Body of pancreas (tissue), 4 donors: ENCODE results near the gene MUC5AC.

Experiments used
- POLR2A ChIP-seq, 3 donors: fragments of 450-650 bp; IDR thresholded peaks; one replicate each; pipeline ENCODE4 v1.6.1; 2016; ENCODE audit warnings: antibody characterized with exemption in 3 of 3, mild to moderate bottlenecking in 2 of 3
- TF ChIP-seq, protein P1 (sequence below), 7 experiments: fragments of 450-650 bp in 4 of 7; fragments of 200-600 bp in 3 of 7; sonication (generic) in 3 of 7; IDR thresholded peaks; one replicate each; pipeline ENCODE4 v1.5.1; 2016 to 2019; ENCODE audit warnings: antibody characterized with exemption in 7 of 7

DNA sequence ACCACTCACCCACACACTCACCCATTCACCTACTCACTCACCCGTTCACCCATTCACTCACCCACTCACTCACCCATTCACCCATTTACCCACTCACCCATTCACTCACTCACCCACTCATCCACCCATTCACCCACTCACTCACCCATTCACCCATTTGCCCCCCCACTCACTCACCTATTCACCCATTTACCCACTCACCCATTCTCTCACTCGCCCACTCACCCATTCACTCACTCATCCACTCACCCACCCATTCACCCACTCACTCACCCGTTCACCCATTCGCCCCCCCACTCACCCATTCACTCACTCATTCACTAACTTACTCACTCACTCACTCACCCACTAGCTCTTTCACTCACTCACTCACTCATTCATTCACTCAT is 15.0 kb downstream of the MUC5AC start:
- TF ChIP-seq, protein P1, sequence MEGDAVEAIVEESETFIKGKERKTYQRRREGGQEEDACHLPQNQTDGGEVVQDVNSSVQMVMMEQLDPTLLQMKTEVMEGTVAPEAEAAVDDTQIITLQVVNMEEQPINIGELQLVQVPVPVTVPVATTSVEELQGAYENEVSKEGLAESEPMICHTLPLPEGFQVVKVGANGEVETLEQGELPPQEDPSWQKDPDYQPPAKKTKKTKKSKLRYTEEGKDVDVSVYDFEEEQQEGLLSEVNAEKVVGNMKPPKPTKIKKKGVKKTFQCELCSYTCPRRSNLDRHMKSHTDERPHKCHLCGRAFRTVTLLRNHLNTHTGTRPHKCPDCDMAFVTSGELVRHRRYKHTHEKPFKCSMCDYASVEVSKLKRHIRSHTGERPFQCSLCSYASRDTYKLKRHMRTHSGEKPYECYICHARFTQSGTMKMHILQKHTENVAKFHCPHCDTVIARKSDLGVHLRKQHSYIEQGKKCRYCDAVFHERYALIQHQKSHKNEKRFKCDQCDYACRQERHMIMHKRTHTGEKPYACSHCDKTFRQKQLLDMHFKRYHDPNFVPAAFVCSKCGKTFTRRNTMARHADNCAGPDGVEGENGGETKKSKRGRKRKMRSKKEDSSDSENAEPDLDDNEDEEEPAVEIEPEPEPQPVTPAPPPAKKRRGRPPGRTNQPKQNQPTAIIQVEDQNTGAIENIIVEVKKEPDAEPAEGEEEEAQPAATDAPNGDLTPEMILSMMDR (IDR thresholded peaks at IDR 0.05): no peak
- no peak for TF ChIP-seq POLR2A (IDR thresholded peaks at IDR 0.05)
